M059J (cell line): Measurements from ENCODE around the gene CYP8B1. TPM values are rescaled to one million over a fixed set of nuclear protein-coding genes. Genes with fewer than 3 reads are reported as not detected.

Experiments used
- DNase-seq: peaks from one replicate; pipeline ENCODE4 v3.0.0-alpha.2; 2012; ENCODE audit warnings: low read depth
- total RNA-seq: library from RNA; depleted of rRNA; stranded (reverse); fragments of >200 nt; shearing (Covaris generic); gene quantifications from 2 replicates; pipeline ENCODE4 v1.2.3, GENCODE V29; 2014; rRNA removed

CYP8B1 gene
- total RNA-seq, 1 experiment from 2014 or later: not detected

DNA sequence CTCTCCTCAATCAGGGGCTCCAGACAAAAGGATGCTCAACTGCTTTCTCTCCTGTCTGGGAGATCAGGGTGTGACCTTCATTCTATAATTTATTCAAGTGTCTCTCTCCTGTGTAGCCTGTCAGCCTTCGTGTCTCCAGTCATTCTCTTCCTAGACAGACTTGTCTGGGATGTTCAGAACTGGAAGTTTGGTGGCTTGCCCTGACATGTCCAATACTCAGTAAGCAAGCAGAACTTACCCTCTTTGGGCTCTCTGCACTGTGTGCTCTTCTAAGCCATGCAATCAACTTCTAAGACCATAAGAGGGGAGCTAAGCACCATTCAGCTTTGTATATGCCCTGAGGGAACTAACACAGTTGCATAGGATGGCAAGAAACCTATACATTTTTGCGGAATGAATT is 52.3 kb downstream of the CYP8B1 start:
- no peak for DNase-seq

DNA sequence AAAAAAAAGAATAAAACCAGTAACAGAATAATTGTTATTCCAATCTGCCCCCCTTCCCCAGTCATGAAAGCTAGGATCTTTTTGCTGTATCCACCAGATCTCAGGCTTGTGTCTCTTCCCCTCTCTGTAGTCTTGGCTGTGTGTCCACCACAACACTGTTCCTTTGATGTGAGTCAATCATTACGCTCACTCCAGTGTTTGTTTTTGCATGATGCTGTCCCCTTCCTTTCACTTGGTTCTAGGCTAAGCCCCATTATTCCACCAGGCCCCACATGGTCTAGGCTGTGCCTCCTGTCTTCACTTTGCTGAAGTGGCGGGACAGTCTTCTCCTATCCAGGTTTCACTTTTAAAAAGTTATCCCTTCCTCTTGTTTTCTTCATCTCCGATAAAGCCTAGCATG is 52.9 kb downstream of the CYP8B1 start:
- peak; percentile 11 for DNase-seq

Other genes with a start within 250 kb of the CYP8B1 start
- 5.0 and 5.5 TPM in 2 replicates for gene ZBTB47, start 222.2 kb downstream of the CYP8B1 start, total RNA-seq
- gene KLHL40, start 190.3 kb downstream of the CYP8B1 start, total RNA-seq: not detected in 2 replicates
- gene HHATL, start 173.1 kb downstream of the CYP8B1 start, total RNA-seq: not detected in 2 replicates
- 0.62 TPM in 1 of 2 replicates, not detected in the other for gene CCDC13, start 102.6 kb downstream of the CYP8B1 start, total RNA-seq
- gene HIGD1A, start 71.4 kb downstream of the CYP8B1 start, total RNA-seq: 138 and 163 TPM in 2 replicates
- gene ACKR2, start 66.4 kb downstream of the CYP8B1 start, total RNA-seq: 0.02 TPM in 1 of 2 replicates, not detected in the other
- 0.20 and 1.4 TPM in 2 replicates for gene ZNF662, start 30.3 kb upstream of the CYP8B1 start, total RNA-seq
- gene GASK1A, start 103.4 kb upstream of the CYP8B1 start, total RNA-seq: 2.6 and 3.4 TPM in 2 replicates
- gene POMGNT2, start 230.2 kb upstream of the CYP8B1 start, total RNA-seq: 17.1 and 24.4 TPM in 2 replicates